ENCODE results near the gene MOCOS. TPM values are rescaled to one million over a fixed set of nuclear protein-coding genes. Genes with fewer than 3 reads are reported as not detected.

Gene MOCOS
- total and polyA plus RNA-seq, 2 of the 8 experiments (the other 6 are each of a cell fraction or from before 2014, with no cell fraction given): 4.7 to 5.8 TPM

DNA sequence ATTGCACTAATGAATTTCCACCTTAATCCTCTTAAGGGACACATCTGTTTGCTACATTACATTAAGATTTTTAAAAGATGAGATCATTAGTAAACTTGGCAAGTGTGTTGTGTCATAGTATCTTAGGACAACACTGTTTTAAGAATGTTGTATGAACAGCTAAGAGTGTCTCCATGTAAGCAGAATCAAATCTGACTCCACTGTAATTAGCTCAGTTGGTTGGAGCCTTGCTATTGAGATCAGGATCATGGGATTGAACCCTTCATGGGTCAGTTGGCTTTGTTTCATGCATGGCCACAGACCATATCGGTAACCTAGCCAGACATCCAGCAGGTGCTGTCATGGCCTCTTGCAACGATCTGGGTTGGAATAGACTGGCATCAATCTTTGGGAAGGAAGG is 115.4 kb downstream of the MOCOS start:
- H3K27me3 ChIP-seq (replicated peaks in 1 of 4; ENCODE audit: control insufficient read depth in 3 of 4, extremely low read depth in 1 of 4, insufficient read depth in 3 of 4, low read length in 3 of 4): peaks cover 2 to 12% (median 8%) of the 10 kb centered on the region in 4 experiments; a peak in 6 of 7 replicates
- no peak overlapping the region for H3K23ac ChIP-seq (ENCODE audit: insufficient read length)
- H4K20me1 ChIP-seq (replicated peaks in 1 of 2; ENCODE audit: control insufficient read depth in 1 of 2, insufficient read depth in 2 of 2, low read length in 2 of 2): peaks cover 4% of the 10 kb centered on the region in 2 experiments
- H3K36me3 ChIP-seq (ENCODE audit: control insufficient read depth in 2 of 4, insufficient read depth in 4 of 4, low read length in 3 of 4): no peaks in the 10 kb centered on the region
- no peak overlapping the region for H4K8ac ChIP-seq (ENCODE audit: extremely low read depth, insufficient read depth, low read length)
- no peak overlapping the region for H2BK15ac ChIP-seq (ENCODE audit: low read length)
- no peak overlapping the region for H3K27ac ChIP-seq (ENCODE audit: low read depth, low read length)
- no peak overlapping the region for H2BK120ac ChIP-seq (replicated peaks; ENCODE audit: low read depth, low read length)
- H4K5ac ChIP-seq (ENCODE audit: insufficient read length, low read depth, low read length): no peak overlapping the region
- no peak overlapping the region for H2AK5ac ChIP-seq (ENCODE audit: low read depth, low read length)
- FAIRE-seq: no peak
- H3K79me1 ChIP-seq (ENCODE audit: low read depth, low read length): peaks cover 4% of the 10 kb centered on the region; the same call in 1 of the 2 replicates
- no peak overlapping the region for H3K56ac ChIP-seq (replicated peaks; ENCODE audit: insufficient read length, low read depth, low read length)
- peaks cover 0 to 7% (median 6%) of the 10 kb centered on the region in 4 experiments; a peak in 3 of 7 replicates for H3K4me1 ChIP-seq (replicated peaks in 1 of 4; ENCODE audit: control insufficient read depth in 3 of 4, insufficient read depth in 4 of 4, low read length in 3 of 4)
- no peak overlapping the region for H3K4ac ChIP-seq (replicated peaks; ENCODE audit: insufficient read length, low read depth, low read length)
- H3K4me3 ChIP-seq (ENCODE audit: extremely low read depth in 1 of 4, insufficient read depth in 2 of 4, low read depth in 3 of 4, low read length in 4 of 4): no peak overlapping the region
- H4K91ac ChIP-seq (replicated peaks; ENCODE audit: insufficient read length, low read length): no peak overlapping the region
- H2BK20ac ChIP-seq (ENCODE audit: low read length): no peak overlapping the region
- TF ChIP-seq SP2 (IDR thresholded peaks at IDR 0.05; ENCODE audit: low read length) (no peak), BRCA1 (IDR thresholded peaks at IDR 0.05; ENCODE audit: low read depth, low read length) (no peak), SP1 (IDR thresholded peaks at IDR 0.05; ENCODE audit: low read depth, low read length) (no peak), SRF (IDR thresholded peaks at IDR 0.05; ENCODE audit: low read depth, low read length) (no peak), POLR2AphosphoS5 (IDR thresholded peaks at IDR 0.05; ENCODE audit: low read depth, low read length) (no peak), NANOG (IDR thresholded peaks at IDR 0.05; ENCODE audit: insufficient read depth, low read depth, low read length, poor library complexity, severe bottlenecking) (no peak), TBP (IDR thresholded peaks at IDR 0.05; ENCODE audit: low read depth, low read length) (no peak), TAF1 (IDR thresholded peaks at IDR 0.05; ENCODE audit: low read depth, low read length) (no peak), TEAD4 (IDR thresholded peaks at IDR 0.05; ENCODE audit: low read depth, low read length) (no peak), RNF2 (IDR thresholded peaks at IDR 0.05; ENCODE audit: borderline replicate concordance, low read depth, low read length, missing control alignments, poor library complexity, severe bottlenecking) (no peak), MAX (IDR thresholded peaks at IDR 0.05) (no peak), GTF2F1 (IDR thresholded peaks at IDR 0.05; ENCODE audit: borderline replicate concordance, low read depth, low read length) (no peak)
- 95% methylated on average over 2 of the region's 2 CpGs; no CpG with 5 or more reads in 1 of the 2 experiments for WGBS, 2 experiments (ENCODE audit: extremely low coverage in 1 of 2, insufficient coverage in 1 of 2, insufficient read length in 1 of 2, insufficient replicate concordance in 2 of 2, low coverage in 1 of 2, low lambda C conversion rate in 2 of 2, missing lambda C conversion rate in 1 of 2)
- H2AFZ ChIP-seq (ENCODE audit: low read length): no peak overlapping the region
- CTCF ChIA-PET (ENCODE audit: partially characterized antibody): interaction anchor here (0.8 to 2.1 kb wide), 6 partner anchors 21 to 385 kb away, joined by 3 to 8 read pairs (median 4); no protein-coding TSS in a partner anchor
- H2BK12ac ChIP-seq (ENCODE audit: low read depth, low read length): no peak overlapping the region
- no peaks in the 10 kb centered on the region for H3K9me3 ChIP-seq (ENCODE audit: insufficient read depth in 2 of 2, low read depth in 1 of 2, low read length in 1 of 2)
- H3K18ac ChIP-seq (ENCODE audit: extremely low read depth, low read length): no peak overlapping the region
- H3K4me2 ChIP-seq (ENCODE audit: insufficient read depth in 1 of 2, low read depth in 2 of 2, low read length in 2 of 2): no peak overlapping the region
- POLR2A ChIA-PET (ENCODE audit: partially characterized antibody): no interaction called here
- no peak overlapping the region for H3K14ac ChIP-seq (ENCODE audit: insufficient read length)
- peaks cover 4% of the 10 kb centered on the region; the same call in 1 of the 2 replicates for H3K23me2 ChIP-seq (ENCODE audit: low read depth, low read length)
- DNase-seq (ENCODE audit: low read depth in 1 of 2, low spot score in 2 of 2): no peak
- H3K79me2 ChIP-seq (ENCODE audit: control insufficient read depth in 1 of 2, insufficient read depth in 2 of 2, low read length in 2 of 2): peaks cover 0 to 13% of the 10 kb centered on the region in 2 experiments; a peak in 2 of 4 replicates
- H2BK5ac ChIP-seq (ENCODE audit: low read depth, low read length): no peak overlapping the region
- H3K9ac ChIP-seq (replicated peaks in 1 of 4; ENCODE audit: extremely low read depth in 1 of 4, low read depth in 3 of 4, low read length in 3 of 4): no peak overlapping the region

Measured in H1 (cell line).